ENCODE data around the gene RTCA.

DNA sequence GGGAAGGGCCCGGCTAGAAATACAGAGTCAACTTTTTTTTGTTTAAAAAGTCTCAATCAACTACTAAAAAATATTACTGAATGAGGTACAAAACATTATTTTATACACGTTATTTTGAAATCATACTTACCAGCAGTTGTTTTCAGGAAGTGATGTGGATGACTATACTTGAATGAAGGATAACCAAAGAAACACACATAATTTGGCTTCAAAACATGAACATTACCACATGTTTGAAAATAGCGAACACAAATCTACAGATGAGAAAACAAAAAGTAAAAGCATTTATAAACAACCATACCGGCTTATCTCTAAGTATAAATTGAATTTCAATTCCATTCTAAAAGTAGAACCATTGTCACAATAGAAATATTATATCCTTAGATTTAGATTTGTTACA, 25.4 kb upstream of the RTCA start:
- TF ChIP-seq, protein P1, sequence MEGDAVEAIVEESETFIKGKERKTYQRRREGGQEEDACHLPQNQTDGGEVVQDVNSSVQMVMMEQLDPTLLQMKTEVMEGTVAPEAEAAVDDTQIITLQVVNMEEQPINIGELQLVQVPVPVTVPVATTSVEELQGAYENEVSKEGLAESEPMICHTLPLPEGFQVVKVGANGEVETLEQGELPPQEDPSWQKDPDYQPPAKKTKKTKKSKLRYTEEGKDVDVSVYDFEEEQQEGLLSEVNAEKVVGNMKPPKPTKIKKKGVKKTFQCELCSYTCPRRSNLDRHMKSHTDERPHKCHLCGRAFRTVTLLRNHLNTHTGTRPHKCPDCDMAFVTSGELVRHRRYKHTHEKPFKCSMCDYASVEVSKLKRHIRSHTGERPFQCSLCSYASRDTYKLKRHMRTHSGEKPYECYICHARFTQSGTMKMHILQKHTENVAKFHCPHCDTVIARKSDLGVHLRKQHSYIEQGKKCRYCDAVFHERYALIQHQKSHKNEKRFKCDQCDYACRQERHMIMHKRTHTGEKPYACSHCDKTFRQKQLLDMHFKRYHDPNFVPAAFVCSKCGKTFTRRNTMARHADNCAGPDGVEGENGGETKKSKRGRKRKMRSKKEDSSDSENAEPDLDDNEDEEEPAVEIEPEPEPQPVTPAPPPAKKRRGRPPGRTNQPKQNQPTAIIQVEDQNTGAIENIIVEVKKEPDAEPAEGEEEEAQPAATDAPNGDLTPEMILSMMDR (conservative IDR thresholded peaks at IDR 0.05; ENCODE audit: low read depth, low read length): no peak
- no peak for TF ChIP-seq EZH2 (IDR thresholded peaks at IDR 0.05; ENCODE audit: low read length, unreplicated experiment)
- no peak for TF ChIP-seq EZH2phosphoT487 (IDR thresholded peaks at IDR 0.05; ENCODE audit: borderline replicate concordance, low read length)

Measured in PC-3 (cell line).